Posterior cingulate gyrus (tissue), 11 donors: ENCODE results near the gene SHC1.

Experiments
- DNase-seq, 10 donors: peaks; one replicate each; pipeline versions ENCODE4 v3.0.0 to v3.0.0-alpha.2; 2020 to 2021; ENCODE audit warnings: mixed read lengths in 3 of 10
- intact Hi-C: fragments of 100-400 bp; cut with DNase I; formaldehyde crosslinking; loops from one replicate; pipeline ENCODE4 v1.15.1; 2023

The SHC1 gene

DNA sequence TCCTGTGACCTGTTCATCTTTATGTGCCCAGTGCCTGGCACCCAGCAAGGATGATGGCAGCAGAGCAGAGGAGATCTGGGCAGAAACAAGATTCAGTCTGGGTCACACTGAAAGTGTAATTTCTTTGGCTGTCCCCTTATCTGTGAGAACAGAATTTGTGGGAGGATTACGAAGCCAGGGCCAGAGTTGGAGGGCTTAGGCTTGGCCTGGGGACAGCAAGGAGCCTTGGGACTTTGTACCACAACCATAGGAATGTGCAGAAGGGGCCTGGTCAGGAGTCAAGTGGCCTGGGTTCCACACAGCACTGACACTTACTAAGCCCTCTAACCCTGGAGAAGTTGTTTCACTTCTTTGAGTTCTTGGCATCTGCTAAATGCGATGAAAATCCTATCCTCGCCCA is 46.9 kb downstream of the SHC1 start:
- intact Hi-C loops = no loop called here

DNA sequence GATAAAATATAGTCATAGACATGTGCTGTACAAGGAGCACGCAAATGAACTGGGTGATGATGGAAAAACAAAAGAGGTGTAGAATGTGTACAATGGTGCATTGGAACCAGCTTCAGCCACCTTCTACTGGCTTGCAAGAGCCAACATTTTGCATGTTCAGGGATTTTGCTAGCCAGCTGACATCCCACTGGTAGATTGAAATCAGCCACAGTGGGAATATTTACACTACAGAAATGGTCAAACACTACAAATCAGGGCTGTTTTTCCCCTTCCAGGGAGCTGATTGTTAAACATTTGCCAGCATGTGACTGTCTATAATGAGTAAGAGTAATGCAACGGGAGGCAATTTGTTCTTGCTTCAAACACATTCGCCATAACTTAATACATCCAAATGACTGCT is 57.3 kb downstream of the SHC1 start:
- DNase-seq = no peak
- intact Hi-C loops = no loop called here

More for the DNA sequence above, 46.9 kb downstream of the SHC1 start:
- peak in 1 of 10 donors; percentile 22 for DNase-seq

DNA sequence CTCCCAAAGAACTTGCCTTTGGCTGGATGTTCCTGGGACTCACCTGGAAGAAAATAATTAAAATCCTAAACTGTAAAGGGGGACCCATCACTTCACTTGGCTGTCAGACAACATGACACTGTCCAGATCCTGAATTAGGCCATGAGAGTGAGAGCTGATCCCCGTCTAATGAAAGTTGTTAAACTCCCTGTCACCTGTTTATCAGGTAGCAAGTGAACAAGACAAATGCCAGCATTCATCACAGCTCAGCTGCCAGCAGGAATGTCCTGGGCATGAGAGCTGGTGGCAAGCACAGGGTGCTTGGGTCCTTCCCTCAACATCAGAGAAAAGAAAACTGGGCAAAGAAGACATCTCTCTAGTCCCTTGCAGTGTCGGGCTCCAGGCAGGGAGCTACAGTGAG is 57.8 kb downstream of the SHC1 start:
- no peak for DNase-seq
- intact Hi-C loops = no loop called here
